SW480 (cell line): ENCODE results near the gene BAAT.
"Not testable (repeated sequence)": the region's sequence is repeated elsewhere in the genome, so short reads cannot be mapped to it uniquely, and the experiment has no call there.

Experiments used
- DNase-seq: peaks from one replicate; pipeline ENCODE4 v3.0.0-alpha.2; 2016; ENCODE audit warnings: low spot score

BAAT gene

DNA sequence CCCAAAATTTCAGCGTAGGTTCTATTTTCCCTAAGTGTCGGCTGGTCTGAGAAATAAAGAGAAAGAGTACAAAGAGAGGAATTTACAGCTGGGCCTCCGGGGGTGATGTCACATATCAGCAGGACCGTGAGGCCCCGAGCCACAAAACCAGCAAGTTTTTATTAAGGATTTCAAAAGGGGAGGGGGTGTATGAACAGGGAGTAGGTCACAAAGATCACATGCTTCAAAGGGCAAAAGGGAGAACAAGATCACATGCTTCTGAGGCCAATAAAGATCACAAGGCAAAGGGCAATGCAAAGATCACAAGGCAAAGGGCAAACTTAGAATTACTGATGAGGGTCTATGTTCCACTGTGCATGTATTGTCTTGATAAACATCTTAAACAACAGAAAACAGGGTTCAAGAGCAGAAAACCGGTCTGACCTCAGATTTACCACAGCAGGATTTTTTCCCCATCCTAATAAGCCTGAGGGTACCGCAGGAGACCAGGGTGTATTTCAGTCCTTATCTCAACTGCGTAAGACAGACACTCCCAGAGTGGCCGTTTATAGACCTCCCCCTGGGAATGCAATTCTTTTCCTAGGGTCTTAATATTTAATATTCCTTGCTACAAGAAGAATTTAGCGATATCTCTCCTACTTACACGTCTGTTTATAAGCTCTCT lies at the start of gene BAAT:
Gene BAAT, minus strand, starts transcription at position 134 of the 664 bp plus-strand sequence. CDS start 13,602 bp downstream, outside the sequence.
- DNase-seq, result not testable (repeated sequence)

DNA sequence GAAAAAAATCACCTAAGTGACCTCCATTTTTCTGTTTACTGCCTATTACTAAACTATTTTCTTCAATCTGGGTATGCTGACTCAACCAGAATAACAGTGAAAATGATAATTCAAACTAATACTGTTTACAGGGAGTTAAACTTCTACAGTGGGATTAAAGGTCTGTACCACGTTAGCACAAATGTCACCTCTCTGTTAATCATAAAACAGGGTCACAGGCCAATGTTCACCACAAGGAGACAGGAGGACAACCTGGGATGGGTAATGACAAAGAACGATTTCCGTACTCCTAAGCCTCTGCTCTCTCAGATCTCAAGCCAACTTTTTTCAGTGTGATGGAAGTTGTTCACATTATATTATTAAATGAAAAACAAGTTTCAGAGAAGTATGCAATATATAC lies 48.4 kb upstream of the BAAT start:
- DNase-seq, result no peak

DNA sequence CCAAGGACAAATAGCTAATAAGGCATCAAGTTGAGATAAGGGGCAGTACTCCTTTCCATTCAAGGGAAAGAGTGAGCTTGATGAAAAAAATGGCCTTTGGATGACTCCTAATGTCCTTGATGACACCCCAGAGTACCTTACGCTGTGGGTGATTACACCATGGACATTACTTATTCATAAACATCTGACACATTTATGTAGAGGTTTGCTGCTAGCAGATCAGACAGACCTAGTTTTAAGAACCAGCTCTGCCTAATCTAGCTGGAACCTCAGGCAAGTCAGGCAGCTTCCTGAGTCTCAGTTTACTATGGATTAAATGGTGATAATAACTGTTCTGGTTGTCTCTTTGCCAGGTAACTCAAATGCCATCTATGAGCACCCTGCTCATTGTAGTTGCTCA lies 47.9 kb upstream of the BAAT start:
- DNase-seq, result no peak

DNA sequence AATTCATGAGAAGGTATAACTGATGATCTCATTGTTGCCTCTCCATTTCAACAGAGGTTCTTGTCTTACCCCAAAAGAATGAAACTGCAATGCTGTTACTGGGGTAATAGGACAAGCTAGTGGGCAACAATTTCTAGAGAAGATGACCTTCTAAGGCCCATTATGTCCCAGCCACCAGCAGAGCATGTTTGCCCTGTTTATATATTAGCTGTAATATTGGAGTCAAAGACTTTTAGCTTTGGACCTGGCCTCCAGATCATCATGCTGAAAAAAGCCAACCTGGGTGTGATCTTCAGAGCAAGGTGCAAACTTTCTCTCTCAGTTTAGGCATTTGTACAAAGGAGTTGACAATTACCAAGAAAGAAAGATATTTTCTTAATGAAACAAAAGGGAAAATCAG lies 47.4 kb upstream of the BAAT start:
- DNase-seq, result no peak

DNA sequence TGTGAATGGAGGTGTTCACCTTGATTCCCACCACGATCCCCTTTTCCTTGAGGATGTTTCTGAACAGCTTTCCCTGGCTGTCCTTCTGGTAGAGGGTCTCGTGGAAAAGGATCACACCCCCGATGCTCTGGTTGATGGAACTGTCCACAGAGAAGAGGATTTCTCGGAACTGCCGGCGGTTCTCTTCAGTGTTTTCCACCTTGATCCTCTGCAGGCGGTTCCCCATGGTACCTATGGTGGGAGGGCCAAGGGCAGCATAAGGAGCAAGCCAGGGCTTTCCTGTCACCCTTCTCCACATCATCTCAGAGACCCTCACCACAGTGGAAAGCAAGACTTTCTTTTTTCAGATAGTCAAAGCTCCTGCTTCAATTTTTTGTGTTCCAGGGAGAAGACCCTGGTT lies 44.9 kb upstream of the BAAT start:
- no peak for DNase-seq

DNA sequence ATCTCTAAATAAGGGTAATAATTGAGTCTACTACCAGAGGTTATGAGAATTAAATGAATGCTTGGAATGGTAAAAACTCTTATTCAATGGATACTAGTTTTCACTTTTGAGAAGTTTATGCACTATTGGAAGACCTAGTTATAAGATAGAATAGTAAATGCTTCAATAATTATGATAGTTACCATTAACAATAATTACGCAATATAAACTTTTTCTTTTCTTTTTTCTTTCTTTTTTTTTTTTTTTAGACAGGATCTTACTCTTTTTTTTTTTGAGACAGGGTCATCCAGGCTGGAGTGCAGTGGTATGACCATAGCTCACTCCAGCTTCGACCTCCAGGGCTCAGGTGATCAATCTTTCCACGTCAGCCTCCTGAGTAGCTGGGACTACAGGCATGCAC lies 44.1 kb upstream of the BAAT start:
- no peak for DNase-seq

DNA sequence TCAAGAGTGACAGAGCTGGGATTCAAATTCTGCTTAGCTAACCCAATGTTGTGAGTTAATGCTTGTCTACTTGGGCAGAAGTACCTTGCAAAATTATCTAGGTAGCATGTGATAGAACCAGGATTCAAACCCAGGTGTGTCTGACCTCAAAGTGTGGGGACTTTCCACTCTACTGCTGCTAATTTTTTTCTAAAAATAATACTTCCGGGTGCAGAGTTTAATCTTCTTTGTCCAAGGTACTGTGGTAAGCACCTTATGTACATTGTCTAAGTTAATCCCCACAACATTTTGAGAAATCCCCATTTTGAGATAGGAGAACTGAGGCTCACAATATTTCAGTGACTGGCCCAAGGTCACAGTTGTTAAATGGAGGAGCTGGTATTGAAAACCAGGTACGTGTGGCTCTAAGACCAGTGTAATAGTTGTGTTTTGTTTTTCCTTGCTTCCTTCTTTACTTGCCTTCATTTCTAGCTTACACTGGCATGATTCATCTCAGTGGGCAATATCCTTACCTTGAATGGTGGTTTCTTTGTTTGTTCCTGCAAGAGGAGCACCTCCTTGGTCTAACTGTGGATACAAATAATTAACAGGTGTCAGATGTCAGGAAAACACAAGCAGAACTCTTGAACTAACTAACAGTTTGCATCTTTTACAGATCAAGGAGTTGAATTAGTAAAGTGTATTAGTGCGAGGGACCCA lies 43.3 kb upstream of the BAAT start:
- DNase-seq, result no peak

DNA sequence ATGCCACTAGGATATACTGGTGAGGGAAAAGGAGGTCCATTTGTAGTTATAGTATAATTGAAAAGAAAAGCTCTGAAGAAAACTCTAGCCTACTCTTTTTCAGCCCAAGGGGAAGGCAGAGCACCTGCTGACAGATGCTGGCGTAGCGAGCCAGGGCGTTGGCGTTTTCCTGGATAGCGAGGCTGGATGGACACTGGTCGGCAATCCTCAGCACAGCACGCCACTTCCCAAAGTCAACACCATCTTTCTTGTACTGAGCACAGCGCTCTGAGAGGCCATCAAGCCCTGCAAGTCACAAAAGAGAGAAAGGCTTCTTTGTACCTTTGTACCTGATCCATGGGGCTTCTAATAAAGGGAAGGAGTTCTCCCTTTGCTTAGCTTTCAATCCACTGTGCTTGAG lies 42.6 kb upstream of the BAAT start:
- DNase-seq, result no peak

DNA sequence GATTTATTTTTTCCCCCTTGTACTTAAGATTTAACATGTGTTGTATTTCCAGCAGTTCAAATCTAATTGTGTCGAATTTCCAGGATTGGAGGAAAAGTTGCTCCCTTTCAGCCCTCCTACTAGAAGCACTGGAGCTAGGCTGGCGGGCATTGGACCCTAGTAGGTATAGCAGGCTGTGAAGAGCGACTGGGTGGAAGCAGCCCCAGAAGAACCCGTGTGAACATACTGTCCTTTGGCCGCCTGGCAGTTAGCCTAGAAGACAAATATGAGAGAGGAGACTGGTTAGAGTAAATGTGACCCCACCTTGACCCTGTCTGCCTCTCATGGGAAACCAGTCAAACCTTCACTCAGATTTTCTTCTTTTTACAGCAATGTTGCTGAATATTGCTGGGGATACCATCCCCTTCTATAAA lies 36.9 kb upstream of the BAAT start:
- DNase-seq, result no peak

DNA sequence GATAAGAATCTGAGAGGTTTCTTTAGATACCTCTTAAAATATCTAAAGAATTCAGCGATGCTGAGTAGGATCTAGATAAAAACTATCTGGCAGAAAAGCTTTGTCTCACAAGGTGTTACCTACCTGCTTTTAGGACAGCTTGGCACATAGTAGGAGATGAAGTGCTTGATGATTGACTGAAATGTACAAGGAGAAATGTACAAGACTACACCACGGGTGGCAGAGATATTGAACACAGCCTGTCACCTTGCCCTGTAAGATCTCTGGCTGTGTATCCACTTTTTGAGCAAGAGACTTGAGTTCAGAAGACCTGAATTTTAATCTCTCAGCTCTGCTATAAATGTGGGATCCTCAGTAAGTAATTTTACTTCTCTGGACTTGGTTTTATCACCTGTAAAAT lies 35.1 kb upstream of the BAAT start:
- DNase-seq, result no peak

DNA sequence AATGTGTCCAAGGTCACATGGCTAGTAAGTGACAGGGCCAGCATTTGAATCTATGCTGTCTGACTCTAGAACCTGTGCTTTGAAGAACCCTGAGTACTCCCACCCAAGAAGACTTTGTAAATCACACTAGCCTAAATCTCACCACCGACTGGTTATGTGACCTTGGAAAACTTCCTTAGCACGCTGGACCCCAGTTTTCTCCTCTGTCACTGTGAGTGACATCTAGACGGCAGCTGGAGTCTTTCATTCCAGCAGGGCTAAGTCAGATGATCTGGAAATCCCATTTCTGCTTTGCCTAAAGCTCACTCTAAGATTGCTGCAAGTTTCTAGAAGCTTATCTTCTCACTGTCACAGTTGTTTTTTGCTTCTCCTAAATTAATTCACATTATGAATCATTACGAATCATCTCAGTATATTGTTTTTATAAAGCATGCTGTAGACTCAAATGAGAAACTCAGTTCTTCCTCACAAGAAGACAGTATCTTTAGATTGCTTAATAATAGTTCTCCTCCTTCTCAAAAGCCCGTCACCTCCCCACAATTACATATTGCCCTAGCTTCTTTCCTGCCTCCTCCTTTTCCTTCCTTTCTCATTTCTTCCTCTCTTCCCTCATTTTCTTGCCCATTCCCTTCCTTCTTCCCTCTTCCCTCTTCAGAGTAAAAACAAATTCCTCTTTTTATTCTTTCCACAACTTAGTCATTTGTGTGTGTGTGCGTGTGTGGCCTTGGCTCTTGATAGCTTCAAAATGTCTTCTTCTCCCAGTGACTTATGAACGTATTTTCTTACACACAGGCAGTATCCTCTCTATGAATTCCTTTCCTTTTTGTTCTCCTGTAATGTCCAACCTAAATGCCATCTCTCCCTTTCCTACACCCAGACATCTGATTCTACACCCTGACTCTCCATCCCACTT lies 34.0 kb upstream of the BAAT start:
- DNase-seq, result no peak

DNA sequence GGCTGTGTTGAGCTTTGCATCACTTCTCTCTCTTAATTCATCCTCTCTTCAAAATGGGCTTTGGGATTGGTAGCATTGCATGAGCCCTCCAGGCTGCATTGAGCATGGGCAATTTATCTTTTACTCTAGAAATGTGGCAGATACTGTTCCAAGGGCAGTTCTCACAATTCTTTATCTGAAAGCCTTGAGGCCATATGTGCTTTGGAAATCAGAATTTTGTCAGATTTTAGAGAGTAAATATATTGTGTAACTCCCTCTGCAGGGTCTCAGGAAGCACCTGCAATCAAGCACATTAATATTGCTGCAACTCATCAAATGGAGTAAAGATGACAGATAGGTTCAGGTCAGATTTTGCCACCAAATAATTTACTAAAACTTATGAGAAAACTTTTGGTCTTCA lies 33.2 kb upstream of the BAAT start:
- DNase-seq, result no peak

DNA sequence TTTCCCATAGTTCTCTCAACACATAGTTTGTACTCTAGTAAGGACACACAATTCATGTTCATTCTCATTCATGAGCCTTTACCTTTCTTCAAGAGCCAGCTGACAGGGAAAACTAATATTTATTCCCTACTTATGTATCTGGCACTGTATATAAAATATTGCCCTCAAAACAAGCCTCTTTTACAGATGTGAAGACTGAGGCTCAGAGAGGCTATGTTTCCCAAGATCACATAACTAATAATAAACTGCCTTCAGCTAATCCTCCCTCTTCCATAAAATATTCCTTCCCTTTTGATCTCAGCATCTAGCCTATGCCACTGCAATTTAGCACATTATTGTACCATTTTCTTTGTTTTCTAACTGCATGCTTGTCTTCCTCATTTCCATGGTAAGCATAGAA lies 32.6 kb upstream of the BAAT start:
- no peak for DNase-seq

DNA sequence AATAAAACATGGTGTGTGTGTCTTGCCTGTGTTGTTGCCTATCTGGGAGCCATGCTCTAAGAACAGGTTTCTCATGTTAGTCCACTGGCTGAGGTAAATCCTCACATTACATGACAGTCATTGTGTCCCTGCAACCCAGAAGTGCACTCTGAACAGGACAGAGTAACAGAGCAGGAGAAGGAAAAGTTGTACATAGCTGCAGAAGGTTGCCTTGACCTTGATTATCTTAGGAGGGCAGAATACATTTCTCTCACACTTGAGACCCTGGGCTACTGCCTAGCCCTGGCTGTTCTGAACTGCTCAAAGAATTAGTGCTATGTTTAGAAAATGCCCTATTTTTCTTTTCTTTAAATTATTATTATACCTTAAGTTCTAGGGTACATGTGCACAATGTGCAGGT lies 30.8 kb upstream of the BAAT start:
- DNase-seq, result no peak

DNA sequence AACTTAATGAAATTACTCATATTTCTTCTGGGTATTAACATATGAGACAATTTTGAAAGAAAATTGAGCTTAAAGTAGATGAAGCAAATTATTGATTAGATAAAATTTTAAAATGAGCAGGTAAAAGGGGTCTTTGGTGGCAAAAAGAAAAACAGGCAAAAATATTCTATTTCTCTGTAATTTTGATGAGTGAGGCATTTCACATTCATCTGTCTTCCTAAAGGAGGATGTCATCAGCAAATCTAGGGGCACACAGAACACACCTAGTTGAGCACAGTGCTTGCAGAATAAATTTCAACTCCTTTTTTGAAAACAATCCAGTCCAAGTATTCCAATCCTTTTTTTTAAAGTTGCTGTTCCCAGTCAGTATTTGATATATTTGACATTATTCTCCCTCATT lies 30.0 kb upstream of the BAAT start:
- no peak for DNase-seq

DNA sequence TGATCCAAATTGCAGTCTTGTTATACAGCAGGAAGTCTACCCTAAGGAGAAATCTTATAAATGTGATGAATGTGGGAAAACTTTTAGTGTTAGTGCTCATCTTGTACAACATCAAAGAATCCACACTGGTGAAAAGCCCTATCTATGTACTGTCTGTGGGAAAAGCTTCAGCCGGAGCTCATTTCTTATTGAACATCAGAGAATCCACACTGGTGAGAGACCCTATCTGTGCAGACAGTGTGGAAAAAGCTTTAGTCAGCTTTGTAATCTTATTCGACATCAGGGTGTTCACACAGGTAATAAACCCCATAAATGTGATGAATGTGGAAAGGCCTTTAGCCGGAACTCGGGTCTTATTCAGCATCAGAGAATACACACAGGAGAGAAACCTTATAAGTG lies 24.3 kb upstream of the BAAT start:
- no peak for DNase-seq

DNA sequence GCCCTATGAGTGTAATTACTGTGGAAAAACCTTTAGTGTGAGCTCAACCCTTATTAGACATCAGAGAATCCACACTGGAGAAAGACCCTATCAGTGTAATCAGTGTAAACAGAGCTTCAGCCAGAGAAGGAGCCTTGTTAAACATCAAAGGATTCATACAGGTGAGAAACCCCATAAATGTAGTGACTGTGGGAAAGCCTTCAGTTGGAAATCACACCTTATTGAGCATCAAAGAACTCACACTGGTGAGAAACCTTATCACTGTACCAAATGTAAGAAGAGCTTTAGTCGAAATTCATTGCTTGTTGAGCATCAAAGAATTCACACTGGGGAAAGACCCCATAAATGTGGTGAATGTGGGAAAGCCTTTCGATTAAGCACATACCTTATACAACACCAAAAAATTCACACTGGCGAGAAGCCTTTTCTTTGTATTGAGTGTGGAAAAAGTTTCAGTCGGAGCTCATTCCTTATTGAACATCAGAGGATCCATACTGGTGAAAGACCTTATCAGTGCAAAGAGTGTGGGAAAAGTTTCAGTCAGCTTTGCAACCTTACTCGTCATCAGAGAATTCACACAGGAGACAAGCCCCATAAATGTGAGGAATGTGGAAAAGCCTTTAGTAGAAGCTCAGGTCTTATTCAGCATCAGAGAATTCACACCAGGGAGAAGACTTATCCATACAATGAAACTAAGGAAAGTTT lies 23.7 kb upstream of the BAAT start:
- DNase-seq, result no peak

DNA sequence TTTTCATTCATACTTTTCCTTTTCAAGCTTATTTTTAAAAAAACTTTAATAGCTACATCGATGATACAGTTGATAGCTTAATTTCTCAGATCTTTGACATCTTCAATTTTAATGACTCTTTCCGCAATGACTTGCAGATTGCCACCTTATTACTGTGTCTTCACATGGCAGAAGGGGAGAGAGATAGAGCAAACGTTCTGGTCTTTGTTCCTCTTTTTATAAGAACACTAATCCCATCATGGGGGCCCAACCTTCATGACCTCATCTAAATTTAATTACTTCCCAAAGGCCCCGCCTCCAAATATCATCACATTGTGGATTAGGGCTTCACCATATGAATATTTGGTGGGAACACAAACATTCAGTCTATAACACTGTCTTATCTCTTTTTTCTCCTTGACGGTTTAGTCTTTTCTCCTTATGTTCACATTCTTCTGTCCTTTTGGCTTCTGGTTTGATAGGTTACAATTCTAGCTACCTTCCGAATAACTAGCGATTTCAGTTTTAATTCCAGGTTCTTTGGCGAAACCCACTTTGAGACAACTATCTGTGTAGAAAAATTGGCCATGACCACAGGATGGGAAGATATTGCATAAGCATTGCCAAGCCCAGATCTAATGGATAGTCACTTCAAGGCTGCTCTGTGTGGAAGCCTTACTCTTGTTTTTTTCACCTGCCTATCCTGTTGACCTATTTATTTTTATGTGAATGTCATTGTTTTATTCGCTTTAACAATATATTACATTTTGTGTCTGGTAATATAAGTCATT lies 18.9 kb upstream of the BAAT start:
- no peak for DNase-seq

DNA sequence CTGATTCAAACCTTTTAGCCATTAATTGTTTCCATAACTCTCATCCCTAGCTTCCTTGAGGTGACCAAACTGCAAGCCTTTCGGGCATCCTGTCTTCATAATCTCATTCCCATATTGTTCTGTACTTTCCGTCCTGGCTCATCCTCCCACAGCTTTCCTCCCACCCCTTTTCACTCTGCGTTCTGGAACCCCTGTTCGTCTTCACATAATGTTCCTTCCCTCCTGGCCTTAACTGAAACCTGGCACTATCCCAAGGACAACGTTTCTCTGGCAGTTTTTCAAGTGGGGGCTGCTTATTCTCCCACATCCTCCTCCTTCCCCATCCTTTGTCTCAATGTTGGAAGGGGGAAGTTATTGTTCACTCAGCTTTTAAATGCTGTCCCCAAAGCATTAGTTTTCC lies 15.3 kb upstream of the BAAT start:
- DNase-seq, result no peak

DNA sequence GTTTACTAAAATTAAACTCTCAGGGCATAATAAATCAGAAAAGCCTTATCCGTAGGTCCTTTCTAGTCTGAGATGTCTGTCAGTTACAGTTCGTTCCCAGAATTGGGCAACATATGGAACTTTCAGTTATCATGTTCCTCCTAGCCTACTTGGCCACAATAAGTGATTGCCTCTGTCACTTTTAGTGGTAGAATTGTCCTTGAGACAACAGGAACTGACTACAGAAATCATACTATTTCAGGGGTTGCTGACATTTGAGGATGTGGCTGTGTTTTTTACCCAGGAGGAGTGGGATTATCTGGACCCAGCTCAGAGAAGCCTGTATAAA lies 14.8 kb upstream of the BAAT start:
- no peak for DNase-seq

DNA sequence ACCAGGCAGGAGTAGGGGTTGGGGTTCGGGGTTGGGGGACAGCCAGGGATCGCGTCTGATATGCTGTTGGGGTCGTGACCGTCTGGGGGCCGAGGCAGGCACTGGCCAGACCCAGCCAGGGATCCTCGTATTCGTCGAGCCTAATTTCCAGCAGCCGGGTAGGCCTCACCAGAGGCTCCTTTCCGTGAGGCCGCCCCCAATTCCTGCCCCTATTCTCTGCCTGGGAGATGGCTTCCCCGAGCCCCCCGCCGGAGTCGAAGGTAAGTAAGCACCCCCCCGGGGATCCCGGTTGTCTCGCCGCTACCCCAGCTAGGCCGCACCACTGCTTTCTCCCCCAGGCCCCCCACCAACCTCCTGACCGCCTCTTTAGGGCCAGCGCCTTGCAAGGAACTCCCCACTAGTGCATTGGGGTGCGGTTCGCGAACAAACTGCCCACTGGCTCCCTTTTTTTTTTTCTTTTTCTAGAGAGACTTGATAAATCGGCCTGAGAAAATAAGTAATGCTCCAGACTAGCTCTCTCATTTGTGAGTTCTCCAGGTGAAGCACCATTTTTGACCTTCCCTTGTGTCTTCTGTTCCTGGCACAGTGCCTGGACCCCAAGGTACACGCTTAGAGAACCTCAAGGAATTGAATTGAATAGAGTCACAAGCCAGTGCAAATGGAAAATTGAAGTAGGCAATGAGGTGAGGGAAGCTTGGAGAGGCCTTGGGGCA lies 14.3 kb upstream of the BAAT start:
- no peak for DNase-seq
